HG02571 (cell line): ENCODE measurements around the gene PCGF5.
"Not testable (repeated sequence)": the region's sequence is repeated elsewhere in the genome, so short reads cannot be mapped to it uniquely, and the experiment has no call there.

Source experiments
- ATAC-seq: cut with Tn5 transposase; IDR thresholded peaks from one replicate; pipeline ENCODE4 v1.9.1; 2021; ENCODE audit warnings: mild to moderate bottlenecking, moderate library complexity; ENCODE audit not compliant: unreplicated experiment

Gene PCGF5

GRCh38 chr10:91208642-91209041, 11.8 kb upstream of the PCGF5 start:
- ATAC-seq: no peak

- no peak for ATAC-seq
These were observed 10.4 kb upstream of the PCGF5 start for GRCh38 chr10:91210014-91210413.

- peak; percentile 89 for ATAC-seq
These were observed 10.0 kb upstream of the PCGF5 start for GRCh38 chr10:91210435-91210834.

GRCh38 chr10:91211675-91212074, 8.8 kb upstream of the PCGF5 start:
- no peak for ATAC-seq

GRCh38 chr10:91214911-91215310, 5.6 kb upstream of the PCGF5 start:
- ATAC-seq: no peak

- no peak for ATAC-seq
These were observed 5.1 kb upstream of the PCGF5 start for GRCh38 chr10:91215384-91215783.

GRCh38 chr10:91219371-91220193, 881 bp upstream of the PCGF5 start:
- no peak for ATAC-seq

GRCh38 chr10:91220954-91221675, 652 bp downstream of the PCGF5 start:
- ATAC-seq: peak; percentile 25

- ATAC-seq: no peak
These were observed 5.6 kb downstream of the PCGF5 start for GRCh38 chr10:91226093-91226492.

- ATAC-seq: no peak
These were observed 7.1 kb downstream of the PCGF5 start for GRCh38 chr10:91227576-91227975.

- no peak for ATAC-seq
These were observed 9.2 kb downstream of the PCGF5 start for GRCh38 chr10:91229683-91230082.

- ATAC-seq: no peak
These were observed 17.7 kb downstream of the PCGF5 start for GRCh38 chr10:91238191-91238590.

- ATAC-seq: no peak
These were observed 19.3 kb downstream of the PCGF5 start for GRCh38 chr10:91239789-91240188.

- no peak for ATAC-seq
These were observed 22.5 kb downstream of the PCGF5 start for GRCh38 chr10:91242940-91243339.

- no peak for ATAC-seq
These were observed 27.1 kb downstream of the PCGF5 start for GRCh38 chr10:91247360-91248111.

- ATAC-seq: no peak
These were observed 29.2 kb downstream of the PCGF5 start for GRCh38 chr10:91249700-91250099.

- ATAC-seq: no peak
These were observed 29.9 kb downstream of the PCGF5 start for GRCh38 chr10:91250341-91250740.

GRCh38 chr10:91251430-91252056, 31.1 kb downstream of the PCGF5 start:
- ATAC-seq: no peak

- no peak for ATAC-seq
These were observed 32.8 kb downstream of the PCGF5 start for GRCh38 chr10:91253300-91253699.

GRCh38 chr10:91257310-91257709, 36.8 kb downstream of the PCGF5 start:
- ATAC-seq: no peak

- ATAC-seq: not testable (repeated sequence)
These were observed 40.0 kb downstream of the PCGF5 start for GRCh38 chr10:91260417-91260816.
